ENCODE data around the gene KMT2B.

DNA sequence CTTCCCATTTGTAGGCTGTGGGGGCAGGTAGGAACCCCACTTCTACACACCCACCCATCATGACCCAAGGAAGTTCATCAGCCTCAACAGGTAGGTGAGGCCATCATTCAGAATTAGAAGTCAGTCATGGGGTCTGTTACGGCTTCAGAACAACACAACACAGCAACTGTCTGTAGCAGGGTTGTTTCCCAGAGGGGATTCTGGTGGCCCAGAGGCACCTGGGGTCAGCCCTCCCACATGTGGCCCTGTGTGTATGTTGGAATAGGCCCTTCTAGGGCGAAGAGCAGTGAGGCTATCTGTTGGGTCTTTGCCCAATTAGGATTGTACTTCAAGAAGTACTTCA is 21.1 kb downstream of the KMT2B start:
- TF ChIP-seq, protein P1, sequence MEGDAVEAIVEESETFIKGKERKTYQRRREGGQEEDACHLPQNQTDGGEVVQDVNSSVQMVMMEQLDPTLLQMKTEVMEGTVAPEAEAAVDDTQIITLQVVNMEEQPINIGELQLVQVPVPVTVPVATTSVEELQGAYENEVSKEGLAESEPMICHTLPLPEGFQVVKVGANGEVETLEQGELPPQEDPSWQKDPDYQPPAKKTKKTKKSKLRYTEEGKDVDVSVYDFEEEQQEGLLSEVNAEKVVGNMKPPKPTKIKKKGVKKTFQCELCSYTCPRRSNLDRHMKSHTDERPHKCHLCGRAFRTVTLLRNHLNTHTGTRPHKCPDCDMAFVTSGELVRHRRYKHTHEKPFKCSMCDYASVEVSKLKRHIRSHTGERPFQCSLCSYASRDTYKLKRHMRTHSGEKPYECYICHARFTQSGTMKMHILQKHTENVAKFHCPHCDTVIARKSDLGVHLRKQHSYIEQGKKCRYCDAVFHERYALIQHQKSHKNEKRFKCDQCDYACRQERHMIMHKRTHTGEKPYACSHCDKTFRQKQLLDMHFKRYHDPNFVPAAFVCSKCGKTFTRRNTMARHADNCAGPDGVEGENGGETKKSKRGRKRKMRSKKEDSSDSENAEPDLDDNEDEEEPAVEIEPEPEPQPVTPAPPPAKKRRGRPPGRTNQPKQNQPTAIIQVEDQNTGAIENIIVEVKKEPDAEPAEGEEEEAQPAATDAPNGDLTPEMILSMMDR (IDR thresholded peaks at IDR 0.05) = no peak
- TF ChIP-seq POLR2A (IDR thresholded peaks at IDR 0.05) = no peak
